ENCODE data around the gene MORN4. TPM values are rescaled to one million over a fixed set of nuclear protein-coding genes. Genes with fewer than 3 reads are reported as not detected.

Gene MORN4
- total and polyA plus RNA-seq, 9 of the 15 experiments (the other 6 are each of a cell fraction or from before 2014, with no cell fraction given): 8.3 to 23.9 (median 11.7) TPM

DNA sequence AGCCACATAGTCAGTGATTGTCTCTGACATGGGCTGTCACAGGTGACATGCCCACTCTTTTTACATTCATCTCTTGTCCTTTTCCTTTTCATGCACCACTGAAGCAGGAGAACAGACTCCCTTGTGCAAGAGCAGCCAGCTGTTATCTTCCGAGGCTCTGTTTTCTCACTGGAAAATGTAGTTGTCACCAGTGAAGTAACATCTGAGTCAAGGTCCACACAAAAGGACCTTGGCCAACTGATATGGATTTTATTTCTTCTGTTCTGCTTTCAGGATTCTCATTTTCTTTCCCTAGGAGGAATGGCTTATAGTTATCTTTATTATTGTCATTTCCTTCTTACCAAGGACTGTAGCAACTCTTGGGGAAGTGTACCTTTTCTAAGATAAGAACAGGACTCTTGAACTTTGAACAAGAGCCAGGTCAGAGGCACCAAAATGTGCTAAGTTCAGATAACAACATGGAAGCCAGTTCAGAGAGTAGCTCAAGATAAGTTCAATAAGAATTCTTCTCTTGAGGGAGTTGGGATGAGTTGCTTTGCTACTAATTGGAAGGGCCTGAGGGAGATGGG lies 31.1 kb upstream of the MORN4 start (continued):
- TF ChIP-seq, protein P1, sequence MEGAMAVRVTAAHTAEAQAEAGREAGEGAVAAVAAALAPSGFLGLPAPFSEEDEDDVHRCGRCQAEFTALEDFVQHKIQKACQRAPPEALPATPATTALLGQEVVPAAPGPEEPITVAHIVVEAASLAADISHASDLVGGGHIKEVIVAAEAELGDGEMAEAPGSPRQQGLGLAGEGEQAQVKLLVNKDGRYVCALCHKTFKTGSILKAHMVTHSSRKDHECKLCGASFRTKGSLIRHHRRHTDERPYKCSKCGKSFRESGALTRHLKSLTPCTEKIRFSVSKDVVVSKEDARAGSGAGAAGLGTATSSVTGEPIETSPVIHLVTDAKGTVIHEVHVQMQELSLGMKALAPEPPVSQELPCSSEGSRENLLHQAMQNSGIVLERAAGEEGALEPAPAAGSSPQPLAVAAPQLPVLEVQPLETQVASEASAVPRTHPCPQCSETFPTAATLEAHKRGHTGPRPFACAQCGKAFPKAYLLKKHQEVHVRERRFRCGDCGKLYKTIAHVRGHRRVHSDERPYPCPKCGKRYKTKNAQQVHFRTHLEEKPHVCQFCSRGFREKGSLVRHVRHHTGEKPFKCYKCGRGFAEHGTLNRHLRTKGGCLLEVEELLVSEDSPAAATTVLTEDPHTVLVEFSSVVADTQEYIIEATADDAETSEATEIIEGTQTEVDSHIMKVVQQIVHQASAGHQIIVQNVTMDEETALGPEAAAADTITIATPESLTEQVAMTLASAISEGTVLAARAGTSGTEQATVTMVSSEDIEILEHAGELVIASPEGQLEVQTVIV (CRISPR knock-in tag; IDR thresholded peaks at IDR 0.05; ENCODE audit: borderline replicate concordance): no peak
- TF ChIP-seq, protein P2, sequence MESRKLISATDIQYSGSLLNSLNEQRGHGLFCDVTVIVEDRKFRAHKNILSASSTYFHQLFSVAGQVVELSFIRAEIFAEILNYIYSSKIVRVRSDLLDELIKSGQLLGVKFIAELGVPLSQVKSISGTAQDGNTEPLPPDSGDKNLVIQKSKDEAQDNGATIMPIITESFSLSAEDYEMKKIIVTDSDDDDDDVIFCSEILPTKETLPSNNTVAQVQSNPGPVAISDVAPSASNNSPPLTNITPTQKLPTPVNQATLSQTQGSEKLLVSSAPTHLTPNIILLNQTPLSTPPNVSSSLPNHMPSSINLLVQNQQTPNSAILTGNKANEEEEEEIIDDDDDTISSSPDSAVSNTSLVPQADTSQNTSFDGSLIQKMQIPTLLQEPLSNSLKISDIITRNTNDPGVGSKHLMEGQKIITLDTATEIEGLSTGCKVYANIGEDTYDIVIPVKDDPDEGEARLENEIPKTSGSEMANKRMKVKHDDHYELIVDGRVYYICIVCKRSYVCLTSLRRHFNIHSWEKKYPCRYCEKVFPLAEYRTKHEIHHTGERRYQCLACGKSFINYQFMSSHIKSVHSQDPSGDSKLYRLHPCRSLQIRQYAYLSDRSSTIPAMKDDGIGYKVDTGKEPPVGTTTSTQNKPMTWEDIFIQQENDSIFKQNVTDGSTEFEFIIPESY (CRISPR knock-in tag; IDR thresholded peaks at IDR 0.05): no peak
- TF ChIP-seq KDM4B (IDR thresholded peaks at IDR 0.05; ENCODE audit: borderline replicate concordance in 2 of 2, low read depth in 1 of 2): no peak
- TF ChIP-seq HNRNPL (IDR thresholded peaks at IDR 0.05; ENCODE audit: low read depth, low read length): no peak
- no peak for TF ChIP-seq ZNF586 (CRISPR knock-in tag; conservative IDR thresholded peaks at IDR 0.05)
- peak; percentile 92 for TF ChIP-seq NCOR1 (IDR thresholded peaks at IDR 0.05)
- TF ChIP-seq ZNF830 (CRISPR knock-in tag; IDR thresholded peaks at IDR 0.05): no peak
- no peak for TF ChIP-seq ZNF75A (CRISPR knock-in tag; IDR thresholded peaks at IDR 0.05)
- TF ChIP-seq, protein P3, sequence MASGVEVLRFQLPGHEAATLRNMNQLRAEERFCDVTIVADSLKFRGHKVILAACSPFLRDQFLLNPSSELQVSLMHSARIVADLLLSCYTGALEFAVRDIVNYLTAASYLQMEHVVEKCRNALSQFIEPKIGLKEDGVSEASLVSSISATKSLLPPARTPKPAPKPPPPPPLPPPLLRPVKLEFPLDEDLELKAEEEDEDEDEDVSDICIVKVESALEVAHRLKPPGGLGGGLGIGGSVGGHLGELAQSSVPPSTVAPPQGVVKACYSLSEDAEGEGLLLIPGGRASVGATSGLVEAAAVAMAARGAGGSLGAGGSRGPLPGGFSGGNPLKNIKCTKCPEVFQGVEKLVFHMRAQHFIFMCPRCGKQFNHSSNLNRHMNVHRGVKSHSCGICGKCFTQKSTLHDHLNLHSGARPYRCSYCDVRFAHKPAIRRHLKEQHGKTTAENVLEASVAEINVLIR (CRISPR knock-in tag; IDR thresholded peaks at IDR 0.05): 0 out of 2 replicates have a peak, but pooled peaks have one; percentile 36
- TF ChIP-seq, protein P4, sequence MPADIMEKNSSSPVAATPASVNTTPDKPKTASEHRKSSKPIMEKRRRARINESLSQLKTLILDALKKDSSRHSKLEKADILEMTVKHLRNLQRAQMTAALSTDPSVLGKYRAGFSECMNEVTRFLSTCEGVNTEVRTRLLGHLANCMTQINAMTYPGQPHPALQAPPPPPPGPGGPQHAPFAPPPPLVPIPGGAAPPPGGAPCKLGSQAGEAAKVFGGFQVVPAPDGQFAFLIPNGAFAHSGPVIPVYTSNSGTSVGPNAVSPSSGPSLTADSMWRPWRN (IDR thresholded peaks at IDR 0.05; ENCODE audit: low read depth): peak; percentile 75
- TF ChIP-seq ZNF668 (CRISPR knock-in tag; IDR thresholded peaks at IDR 0.05): no peak
- peak; percentile 86 for TF ChIP-seq MTA2 (IDR thresholded peaks at IDR 0.05; ENCODE audit: low read depth)
- no peak for TF ChIP-seq FOXA1 (IDR thresholded peaks at IDR 0.05; ENCODE audit: borderline replicate concordance)
- no peak for TF ChIP-seq HOXB6 (CRISPR knock-in tag; IDR thresholded peaks at IDR 0.05; ENCODE audit: borderline replicate concordance)
- TF ChIP-seq SAFB2 (IDR thresholded peaks at IDR 0.05; ENCODE audit: borderline replicate concordance, low read depth, low read length, severe bottlenecking): no peak
- no peak for TF ChIP-seq NR2C2 (CRISPR knock-in tag; IDR thresholded peaks at IDR 0.05)
- peak; percentile 89 for TF ChIP-seq NR2C2 (tag; IDR thresholded peaks at IDR 0.05)
- TF ChIP-seq, protein P5, sequence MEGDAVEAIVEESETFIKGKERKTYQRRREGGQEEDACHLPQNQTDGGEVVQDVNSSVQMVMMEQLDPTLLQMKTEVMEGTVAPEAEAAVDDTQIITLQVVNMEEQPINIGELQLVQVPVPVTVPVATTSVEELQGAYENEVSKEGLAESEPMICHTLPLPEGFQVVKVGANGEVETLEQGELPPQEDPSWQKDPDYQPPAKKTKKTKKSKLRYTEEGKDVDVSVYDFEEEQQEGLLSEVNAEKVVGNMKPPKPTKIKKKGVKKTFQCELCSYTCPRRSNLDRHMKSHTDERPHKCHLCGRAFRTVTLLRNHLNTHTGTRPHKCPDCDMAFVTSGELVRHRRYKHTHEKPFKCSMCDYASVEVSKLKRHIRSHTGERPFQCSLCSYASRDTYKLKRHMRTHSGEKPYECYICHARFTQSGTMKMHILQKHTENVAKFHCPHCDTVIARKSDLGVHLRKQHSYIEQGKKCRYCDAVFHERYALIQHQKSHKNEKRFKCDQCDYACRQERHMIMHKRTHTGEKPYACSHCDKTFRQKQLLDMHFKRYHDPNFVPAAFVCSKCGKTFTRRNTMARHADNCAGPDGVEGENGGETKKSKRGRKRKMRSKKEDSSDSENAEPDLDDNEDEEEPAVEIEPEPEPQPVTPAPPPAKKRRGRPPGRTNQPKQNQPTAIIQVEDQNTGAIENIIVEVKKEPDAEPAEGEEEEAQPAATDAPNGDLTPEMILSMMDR (IDR thresholded peaks at IDR 0.05 in 2 of 3, conservative IDR thresholded peaks at IDR 0.05 in 1 of 3; ENCODE audit: insufficient read depth in 2 of 3, low read depth in 1 of 3, low read length in 3 of 3): no peak
